Measurements from ENCODE around the gene ERN2.

Gene ERN2

GRCh38 chr16:23651943-23652468 lies 61.0 kb downstream of the ERN2 start:
- Histone ChIP-seq H3K27me3 (ENCODE audit: insufficient read depth, low read length) (no peaks in the 10 kb centered on the region), H3K9ac (ENCODE audit: low read depth, low read length) (no peak overlapping the region), H3K27ac (ENCODE audit: low read length) (no peak overlapping the region), H3K4me3 (ENCODE audit: low read length) (no peak overlapping the region), H3K4me1 (ENCODE audit: insufficient read depth, low read length) (no peaks in the 10 kb centered on the region), H3K9me3 (ENCODE audit: insufficient read depth, low read depth, low read length) (no peaks in the 10 kb centered on the region), H3K36me3 (ENCODE audit: insufficient read depth, low read depth, low read length) (peaks cover 44% of the 10 kb centered on the region)

- Histone ChIP-seq H3K27ac (ENCODE audit: low read length) (no peak overlapping the region), H3K4me3 (ENCODE audit: low read length) (no peak overlapping the region), H3K36me3 (ENCODE audit: insufficient read depth, low read depth, low read length) (peaks cover 55% of the 10 kb centered on the region), H3K4me1 (ENCODE audit: insufficient read depth, low read length) (no peaks in the 10 kb centered on the region), H3K27me3 (ENCODE audit: insufficient read depth, low read length) (no peaks in the 10 kb centered on the region), H3K9me3 (ENCODE audit: insufficient read depth, low read depth, low read length) (no peaks in the 10 kb centered on the region), H3K9ac (ENCODE audit: low read depth, low read length) (no peak overlapping the region)
These were observed 62.2 kb downstream of the ERN2 start for GRCh38 chr16:23650674-23651416.

DNA sequence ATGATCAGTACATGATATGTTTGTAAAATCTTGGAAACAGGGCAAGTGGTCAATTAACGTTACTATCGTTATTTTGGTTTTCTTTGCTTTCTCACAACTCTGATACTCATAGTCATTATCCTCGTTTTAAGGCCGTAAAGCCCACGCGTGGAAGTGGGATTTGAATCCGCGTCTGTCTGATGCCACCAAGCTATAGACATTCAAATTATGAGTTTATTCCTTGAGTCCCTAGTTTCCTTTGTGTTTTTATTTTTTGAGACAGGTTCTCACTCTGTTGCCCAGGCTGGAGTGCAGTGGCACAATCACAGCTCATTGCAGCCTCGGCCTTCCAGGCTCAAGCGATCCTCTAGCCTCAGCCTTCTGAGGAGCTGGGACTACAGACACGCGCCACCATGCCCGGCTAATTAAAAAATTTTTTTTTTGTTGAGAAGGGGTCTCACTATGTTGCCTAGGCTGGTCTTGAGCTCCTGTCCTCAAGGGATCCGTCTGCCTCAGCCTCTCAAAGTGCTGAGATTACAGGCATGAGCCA lies 70.7 kb downstream of the ERN2 start:
- Histone ChIP-seq H3K4me1 (ENCODE audit: insufficient read depth, low read length) (0 out of 2 replicates have a peak, but pooled peaks cover 3% of the 10 kb centered on the region), H3K4me3 (ENCODE audit: low read length) (peak overlapping the region; percentile 100), H3K9me3 (ENCODE audit: insufficient read depth, low read depth, low read length) (no peaks in the 10 kb centered on the region), H3K27me3 (ENCODE audit: insufficient read depth, low read length) (no peaks in the 10 kb centered on the region), H3K27ac (ENCODE audit: low read length) (peak overlapping the region; percentile 99), H3K36me3 (ENCODE audit: insufficient read depth, low read depth, low read length) (peaks cover 51% of the 10 kb centered on the region), H3K9ac (ENCODE audit: low read depth, low read length) (peak overlapping the region; percentile 100; the same call in 1 of the 2 replicates)

DNA sequence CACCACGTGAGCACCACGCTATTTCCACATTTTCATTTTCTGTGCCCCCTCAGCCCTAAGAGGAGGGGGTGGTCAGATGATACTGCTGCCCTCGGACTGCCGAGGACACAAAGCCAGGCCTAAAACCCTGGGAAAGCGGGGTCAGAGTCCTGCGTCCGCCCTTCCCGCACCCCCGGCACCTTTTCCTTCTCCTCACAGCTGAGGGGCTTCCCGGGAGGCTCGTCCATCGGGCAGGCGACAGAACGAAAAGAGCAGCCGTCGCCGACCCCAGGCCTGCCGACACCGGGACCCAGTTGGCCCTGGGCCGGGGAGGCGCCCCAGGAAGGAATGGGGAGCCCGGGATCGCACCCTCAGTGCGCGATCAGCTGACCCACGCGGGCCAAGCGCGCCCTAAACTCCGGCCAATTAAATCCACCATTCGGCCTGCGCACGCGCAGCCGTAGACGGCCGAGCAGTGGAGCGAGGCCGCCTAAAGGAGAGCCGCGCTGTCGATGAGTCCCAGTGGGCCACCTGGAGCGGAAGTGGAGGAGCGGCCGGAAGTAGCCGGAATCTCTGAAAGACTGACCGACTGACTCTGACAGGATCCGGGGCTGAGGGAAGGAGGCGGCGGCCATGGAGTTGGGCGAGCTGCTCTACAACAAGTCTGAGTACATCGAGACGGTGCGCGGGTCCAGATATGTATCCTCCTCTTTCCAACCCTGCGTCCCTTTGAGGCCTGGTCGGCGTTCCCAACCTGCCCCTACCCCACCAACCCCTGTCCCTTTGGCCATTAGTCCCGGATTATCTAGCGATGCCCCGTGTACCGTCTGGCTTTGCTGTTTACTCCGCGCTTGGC lies 71.9 kb downstream of the ERN2 start, which contains the start of the genes DCTN5 and PALB2:
Gene DCTN5 (plus strand): TSS at position 536 of the 835 bp plus-strand sequence. CDS start 77 bp downstream, at position 613.
Gene PALB2 (minus strand): TSS at position 380 of the 835 bp plus-strand sequence. CDS start 153 bp downstream, at position 227.
- peak within 1 kb of the TSS; percentile 100 for H3K9ac ChIP-seq (ENCODE audit: low read depth, low read length)
- 0 out of 2 replicates have a peak, but pooled peaks cover 3% of the 10 kb centered on the region for H3K4me1 ChIP-seq (ENCODE audit: insufficient read depth, low read length)
- peak within 1 kb of the TSS; percentile 99 for H3K27ac ChIP-seq (ENCODE audit: low read length)
- H3K9me3 ChIP-seq (ENCODE audit: insufficient read depth, low read depth, low read length), result no peaks in the 10 kb centered on the region
- peaks cover 54% of the 10 kb centered on the region for H3K36me3 ChIP-seq (ENCODE audit: insufficient read depth, low read depth, low read length)
- H3K27me3 ChIP-seq (ENCODE audit: insufficient read depth, low read length), result no peaks in the 10 kb centered on the region
- peak within 1 kb of the TSS; percentile 100 for H3K4me3 ChIP-seq (ENCODE audit: low read length)

- peak overlapping the region; percentile 99 for H3K27ac ChIP-seq (ENCODE audit: low read length)
- H3K9me3 ChIP-seq (ENCODE audit: insufficient read depth, low read depth, low read length), result no peaks in the 10 kb centered on the region
- no peaks in the 10 kb centered on the region for H3K27me3 ChIP-seq (ENCODE audit: insufficient read depth, low read length)
- peak overlapping the region; percentile 100 for H3K4me3 ChIP-seq (ENCODE audit: low read length)
- H3K4me1 ChIP-seq (ENCODE audit: insufficient read depth, low read length), result 0 out of 2 replicates have a peak, but pooled peaks cover 3% of the 10 kb centered on the region
- H3K36me3 ChIP-seq (ENCODE audit: insufficient read depth, low read depth, low read length), result peaks cover 54% of the 10 kb centered on the region
- peak overlapping the region; percentile 100 for H3K9ac ChIP-seq (ENCODE audit: low read depth, low read length)
These were observed 72.4 kb downstream of the ERN2 start for GRCh38 chr16:23640615-23640930.

Measured in iPS-20b (cell line).